ENCODE data around the gene OR1M1.
"Not testable (repeated sequence)": the region's sequence is repeated elsewhere in the genome, so short reads cannot be mapped to it uniquely, and the experiment has no call there.

The OR1M1 gene

GRCh38 chr19:9086761-9087160 is at the start of gene OR1M1:
OR1M1 (plus strand) TSS chr19:9087061; CDS start chr19:9093245, 6,184 bp downstream.
- DNase-seq (ENCODE audit: low read depth), result no peak

GRCh38 chr19:9037400-9038062 is 49.3 kb upstream of the OR1M1 start:
- no peak for DNase-seq (ENCODE audit: low read depth)

- no peak for DNase-seq (ENCODE audit: low read depth)
Measured at GRCh38 chr19:9039728-9040127, 47.1 kb upstream of the OR1M1 start.

DNA sequence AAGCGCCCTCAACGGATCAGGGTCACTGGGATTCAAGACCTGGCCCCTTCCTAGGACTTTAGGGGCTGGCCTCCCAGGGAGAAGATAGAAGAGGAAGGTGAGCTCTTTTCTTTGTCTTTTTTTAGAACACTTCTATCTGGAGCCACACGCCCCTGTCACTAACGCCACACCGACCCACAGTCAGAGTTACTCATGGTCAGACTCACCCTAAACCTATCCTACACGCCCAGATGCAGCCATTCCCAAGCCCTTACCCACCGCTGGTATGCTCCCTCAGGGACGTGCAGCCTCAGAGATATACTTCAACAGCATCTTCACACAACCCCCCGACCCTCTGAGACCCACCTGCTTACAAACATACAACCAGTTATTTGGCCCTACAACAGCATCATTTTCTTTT is 46.7 kb upstream of the OR1M1 start:
- DNase-seq (ENCODE audit: low read depth), result no peak

DNA sequence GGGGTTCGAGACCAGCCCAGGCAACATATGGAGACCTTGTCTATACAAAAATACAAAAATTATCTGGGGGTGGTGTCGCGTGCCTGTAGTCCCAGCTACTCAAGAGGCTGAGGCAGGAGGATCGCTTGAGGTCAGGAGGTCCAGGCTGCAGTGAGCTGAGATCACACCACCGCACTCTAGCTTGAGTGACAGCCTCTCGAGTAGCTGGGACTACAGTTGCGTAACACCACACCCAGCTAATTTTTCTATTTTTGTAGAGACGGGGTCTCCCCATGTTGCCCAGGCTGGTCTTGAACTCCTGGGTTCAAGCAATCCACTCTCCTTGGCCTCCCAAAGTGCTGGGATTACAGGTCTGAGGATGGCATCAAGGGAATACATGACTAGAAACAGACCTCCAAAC is 45.8 kb upstream of the OR1M1 start:
- no peak for DNase-seq (ENCODE audit: low read depth)

DNA sequence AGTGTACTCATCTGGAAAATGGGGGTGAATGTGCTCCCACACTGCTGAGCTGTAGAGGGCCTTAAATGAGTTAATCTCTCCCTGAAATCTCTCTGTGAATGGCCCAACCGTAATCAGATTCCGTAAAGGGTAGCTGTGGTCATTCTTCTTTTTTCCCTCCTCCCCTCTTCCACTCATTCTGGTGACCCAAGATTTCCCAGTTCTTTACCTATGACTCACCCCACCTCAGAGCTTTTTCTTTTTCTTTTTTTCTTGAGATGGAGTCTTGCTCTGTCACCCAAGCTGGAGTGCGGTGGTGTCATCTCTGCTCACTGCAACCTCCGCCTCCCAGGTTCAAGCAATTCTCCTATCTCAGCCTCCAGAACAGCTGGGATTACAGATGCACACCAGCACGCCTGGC is 43.3 kb upstream of the OR1M1 start:
- DNase-seq (ENCODE audit: low read depth), result no peak

- no peak for DNase-seq (ENCODE audit: low read depth)
Measured at GRCh38 chr19:9044449-9044848, 42.4 kb upstream of the OR1M1 start.

GRCh38 chr19:9046694-9047093 is 40.2 kb upstream of the OR1M1 start:
- no peak for DNase-seq (ENCODE audit: low read depth)

DNA sequence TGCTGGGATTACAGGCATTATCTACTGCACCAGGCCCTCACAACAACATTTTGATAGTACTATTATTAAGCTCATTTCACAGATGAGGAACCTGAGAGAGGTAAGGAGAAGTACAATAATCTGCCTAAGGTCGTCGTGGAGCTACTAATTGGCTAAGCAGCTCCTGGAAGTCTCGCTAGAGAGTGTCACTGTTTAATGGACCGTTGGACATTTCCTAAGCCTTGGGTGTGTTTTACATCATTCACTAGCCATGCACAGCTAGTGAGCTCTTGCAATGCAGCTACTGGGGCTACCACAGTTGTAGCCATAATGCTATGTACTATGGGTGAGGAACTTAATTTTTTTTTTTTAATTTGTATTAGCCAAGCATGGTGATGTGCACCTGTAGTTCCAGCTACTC is 34.0 kb upstream of the OR1M1 start:
- no peak for DNase-seq (ENCODE audit: low read depth)

DNA sequence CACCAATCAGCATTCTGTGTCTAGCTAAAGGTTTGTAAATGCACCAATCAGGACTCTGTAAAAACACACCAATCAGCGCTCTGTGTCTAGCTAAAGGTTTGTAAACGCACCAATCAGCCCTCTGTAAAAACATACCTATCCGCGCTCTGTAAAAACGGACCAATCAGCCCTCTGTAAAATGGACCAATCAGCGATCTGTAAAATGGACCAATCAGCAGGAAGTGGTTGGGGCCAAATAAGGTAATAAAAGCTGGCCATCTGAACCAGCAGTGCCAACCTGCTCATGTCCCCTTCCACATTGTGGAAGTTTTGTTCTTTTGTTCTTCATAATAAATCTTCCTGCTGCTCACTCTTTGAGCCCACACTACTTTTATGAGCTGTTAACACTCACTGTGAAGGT is 33.2 kb upstream of the OR1M1 start:
- DNase-seq (ENCODE audit: low read depth), result not testable (repeated sequence)

DNA sequence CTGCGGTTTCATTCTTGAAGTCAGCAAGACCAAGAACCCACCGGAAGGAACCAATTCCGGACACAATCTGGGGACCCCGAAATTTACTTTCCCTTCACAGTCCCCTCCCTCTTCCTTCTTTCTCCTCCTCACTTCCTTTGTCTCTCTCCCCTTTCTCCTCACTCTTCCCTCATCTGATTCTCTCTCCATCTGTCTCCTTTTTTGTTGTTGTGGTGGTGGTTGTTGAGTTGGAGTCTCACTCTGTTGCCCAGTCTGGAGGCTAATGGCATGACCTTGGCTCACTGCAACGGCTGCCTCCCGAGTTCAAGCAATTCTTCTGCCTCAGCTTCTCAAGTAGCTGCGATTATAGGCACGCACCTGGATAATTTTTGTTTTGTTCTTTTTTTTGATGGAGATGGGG is 32.7 kb upstream of the OR1M1 start:
- no peak for DNase-seq (ENCODE audit: low read depth)

GRCh38 chr19:9054765-9055164 is 32.1 kb upstream of the OR1M1 start:
- no peak for DNase-seq (ENCODE audit: low read depth)

DNA sequence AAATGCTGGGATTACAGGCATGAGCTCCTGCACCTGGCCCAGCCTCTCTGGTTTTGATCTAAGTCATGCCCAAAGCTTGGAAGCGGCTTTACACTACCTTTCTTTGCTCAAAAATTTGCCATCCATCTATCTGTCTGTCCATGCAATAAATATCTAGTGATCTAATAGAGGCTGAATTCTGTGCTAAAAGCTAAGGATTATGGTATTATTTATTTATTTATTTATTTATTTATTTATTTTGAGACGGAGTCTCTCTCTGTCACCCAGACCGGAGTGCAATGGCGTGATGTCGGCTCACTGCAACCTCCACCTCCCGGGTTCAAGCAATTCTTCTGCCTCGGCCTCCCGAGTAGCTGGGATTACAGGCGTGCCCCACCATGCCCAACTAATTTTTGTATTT is 30.7 kb upstream of the OR1M1 start:
- DNase-seq (ENCODE audit: low read depth), result not testable (repeated sequence)

GRCh38 chr19:9057505-9058258 is 29.2 kb upstream of the OR1M1 start:
- no peak for DNase-seq (ENCODE audit: low read depth)

- DNase-seq (ENCODE audit: low read depth), result no peak
Measured at GRCh38 chr19:9058905-9059667, 27.8 kb upstream of the OR1M1 start.

GRCh38 chr19:9060564-9061340 is 26.1 kb upstream of the OR1M1 start:
- DNase-seq (ENCODE audit: low read depth), result no peak

DNA sequence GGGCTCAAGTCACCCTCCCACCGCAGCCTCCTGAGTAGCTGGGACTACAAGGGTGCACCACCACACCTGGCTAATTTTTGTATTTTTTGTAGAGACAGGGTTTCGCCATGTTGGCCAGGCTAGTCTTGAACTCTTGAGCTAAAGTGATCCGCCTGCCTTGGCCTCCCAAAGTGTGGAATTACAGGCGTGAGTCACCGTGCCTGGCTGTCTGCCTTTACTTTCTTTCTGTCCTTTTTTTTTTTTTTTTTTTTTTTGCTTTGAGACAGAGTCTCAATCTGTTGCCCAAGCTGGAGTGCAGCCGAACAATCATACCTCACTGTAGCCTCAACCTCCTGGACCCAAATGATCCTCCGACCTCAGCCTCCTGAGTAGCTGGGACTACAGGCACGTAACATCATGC is 25.0 kb upstream of the OR1M1 start:
- no peak for DNase-seq (ENCODE audit: low read depth)

- DNase-seq (ENCODE audit: low read depth), result no peak
Measured at GRCh38 chr19:9065457-9066014, 21.3 kb upstream of the OR1M1 start.

GRCh38 chr19:9070066-9070465 is 16.8 kb upstream of the OR1M1 start:
- no peak for DNase-seq (ENCODE audit: low read depth)

GRCh38 chr19:9071720-9072119 is 15.1 kb upstream of the OR1M1 start:
- DNase-seq (ENCODE audit: low read depth), result not testable (repeated sequence)

GRCh38 chr19:9073806-9074205 is 13.1 kb upstream of the OR1M1 start:
- no peak for DNase-seq (ENCODE audit: low read depth)

All from stimulated activated CD8-positive, alpha-beta memory T cell treated with anti-CD3 and anti-CD28 coated beads, Interleukin-15, amount 100 ng/mL, for 1 hour (primary cell).